GM12864 (cell line): ENCODE measurements around the gene CFAP251.

Source experiments
- DNase-seq: peaks from one replicate; pipeline ENCODE4 v3.0.0-alpha.2; 2011; ENCODE audit warnings: low read depth
- H3K4me3 ChIP-seq: 2 replicates; pipeline ENCODE4 v1.5.1; 2011; ENCODE audit warnings: mild to moderate bottlenecking, low read depth, low read length, control low read depth
- TF ChIP-seq, protein P1 (sequence below): IDR thresholded peaks from 2 replicates; pipeline ENCODE4 v1.5.1; 2011; ENCODE audit warnings: low read depth, mild to moderate bottlenecking, moderate library complexity, low read length, control low read depth, inconsistent platforms; ENCODE audit errors: missing control alignments

Gene CFAP251

DNA sequence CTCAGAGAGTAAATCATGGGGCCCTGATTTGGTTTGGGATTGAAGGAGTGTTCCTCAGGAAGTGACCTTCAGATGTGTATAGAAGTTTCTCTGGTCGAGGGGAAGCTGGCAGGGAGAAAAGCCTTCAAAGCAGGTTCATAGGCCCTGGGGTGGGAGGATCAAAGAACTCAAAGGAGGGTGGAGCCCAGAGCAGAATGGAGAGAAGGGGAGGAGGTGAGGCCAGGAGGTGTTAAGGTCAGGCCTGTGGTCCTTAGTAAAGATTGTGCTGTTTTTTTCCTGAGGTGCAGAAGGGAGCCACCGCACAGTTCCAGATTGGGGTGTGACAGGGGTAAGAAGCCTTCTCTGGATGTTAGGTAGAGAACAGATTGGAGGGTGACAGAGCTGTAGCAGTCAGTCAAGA lies 9.7 kb upstream of the CFAP251 start:
- TF ChIP-seq, protein P1, sequence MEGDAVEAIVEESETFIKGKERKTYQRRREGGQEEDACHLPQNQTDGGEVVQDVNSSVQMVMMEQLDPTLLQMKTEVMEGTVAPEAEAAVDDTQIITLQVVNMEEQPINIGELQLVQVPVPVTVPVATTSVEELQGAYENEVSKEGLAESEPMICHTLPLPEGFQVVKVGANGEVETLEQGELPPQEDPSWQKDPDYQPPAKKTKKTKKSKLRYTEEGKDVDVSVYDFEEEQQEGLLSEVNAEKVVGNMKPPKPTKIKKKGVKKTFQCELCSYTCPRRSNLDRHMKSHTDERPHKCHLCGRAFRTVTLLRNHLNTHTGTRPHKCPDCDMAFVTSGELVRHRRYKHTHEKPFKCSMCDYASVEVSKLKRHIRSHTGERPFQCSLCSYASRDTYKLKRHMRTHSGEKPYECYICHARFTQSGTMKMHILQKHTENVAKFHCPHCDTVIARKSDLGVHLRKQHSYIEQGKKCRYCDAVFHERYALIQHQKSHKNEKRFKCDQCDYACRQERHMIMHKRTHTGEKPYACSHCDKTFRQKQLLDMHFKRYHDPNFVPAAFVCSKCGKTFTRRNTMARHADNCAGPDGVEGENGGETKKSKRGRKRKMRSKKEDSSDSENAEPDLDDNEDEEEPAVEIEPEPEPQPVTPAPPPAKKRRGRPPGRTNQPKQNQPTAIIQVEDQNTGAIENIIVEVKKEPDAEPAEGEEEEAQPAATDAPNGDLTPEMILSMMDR = no peak
- no peak overlapping the region for H3K4me3 ChIP-seq
- no peak for DNase-seq

DNA sequence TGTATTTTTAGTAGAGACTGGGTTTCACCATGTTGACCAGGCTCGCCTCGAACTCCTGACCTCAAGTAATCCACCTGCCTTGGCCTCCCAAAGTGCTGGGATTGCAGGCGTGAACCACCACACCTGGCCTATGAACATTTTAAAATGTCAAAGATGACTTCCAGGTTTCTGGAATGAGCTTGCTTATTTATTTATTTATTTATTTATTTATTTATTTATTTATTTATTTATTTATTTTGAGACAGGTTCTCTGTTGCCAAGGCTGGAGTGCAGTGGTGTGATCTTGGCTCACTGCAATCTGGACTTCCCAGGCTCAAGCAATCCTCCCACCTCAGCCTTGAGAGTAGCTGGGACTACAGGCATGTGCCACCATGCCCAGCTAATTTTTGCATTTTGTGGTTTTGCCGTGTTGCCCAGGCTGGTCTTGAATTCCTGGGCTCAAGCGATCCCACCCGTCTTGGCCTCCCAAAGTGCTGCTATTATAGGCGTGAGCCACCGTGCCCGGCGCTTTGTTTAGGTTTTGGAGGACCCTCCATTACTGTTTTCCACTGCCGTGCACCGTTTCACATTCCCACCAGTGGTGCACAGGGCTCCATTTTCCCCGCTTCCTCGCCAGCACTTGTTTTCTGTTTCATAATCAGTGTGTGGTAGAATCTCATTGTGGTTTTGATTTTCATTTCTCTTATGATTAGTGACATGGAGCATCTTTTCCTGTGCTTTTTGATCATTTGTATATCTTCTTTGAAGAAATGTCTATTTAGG lies 6.4 kb upstream of the CFAP251 start:
- no peak overlapping the region for H3K4me3 ChIP-seq
- TF ChIP-seq, protein P1 = no peak
- no peak for DNase-seq

DNA sequence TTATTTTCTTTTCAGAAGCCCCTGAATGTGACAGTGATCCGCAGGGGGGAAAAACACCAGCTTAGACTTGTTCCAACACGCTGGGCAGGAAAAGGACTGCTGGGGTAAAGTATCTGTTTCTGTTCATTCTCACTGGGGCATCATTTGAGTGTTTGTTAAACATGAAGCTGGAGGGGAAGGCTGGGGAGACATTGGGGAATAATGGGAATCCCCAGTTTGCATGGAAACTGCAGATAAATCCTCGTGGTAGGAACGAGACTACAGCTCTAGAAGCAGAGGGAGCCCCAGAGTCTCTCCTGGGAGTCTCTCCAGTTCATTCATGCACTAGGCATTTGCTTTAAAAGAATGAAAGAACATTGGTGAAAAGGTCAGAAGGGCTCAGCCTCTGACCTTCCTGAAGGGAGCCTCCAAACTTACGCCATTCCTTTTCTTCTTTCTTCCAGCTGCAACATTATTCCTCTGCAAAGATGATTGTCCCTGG lies 2.5 kb upstream of the CFAP251 start:
- no peak overlapping the region for H3K4me3 ChIP-seq
- DNase-seq = no peak
- TF ChIP-seq, protein P1 = no peak

DNA sequence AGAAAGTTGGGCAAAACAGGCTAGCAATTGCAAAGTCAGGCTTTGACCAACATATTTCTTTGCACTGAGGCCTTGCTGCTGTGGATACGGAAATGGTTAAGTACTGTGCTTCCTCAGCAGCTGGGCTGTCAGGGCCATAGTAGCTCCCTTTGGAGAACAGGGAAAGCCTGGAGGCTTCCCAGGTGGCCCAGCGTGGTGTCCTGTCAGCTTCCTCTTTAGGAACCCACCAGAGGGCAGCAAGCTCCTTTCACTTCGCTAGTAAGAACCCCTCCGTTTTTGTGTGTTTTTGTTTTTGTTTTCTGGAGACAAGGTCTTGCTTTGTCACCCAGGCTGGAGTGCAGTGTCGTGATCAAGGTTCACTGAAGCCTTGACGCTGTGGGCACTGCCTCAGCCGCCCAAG lies 1.7 kb upstream of the CFAP251 start:
- H3K4me3 ChIP-seq = no peak overlapping the region
- TF ChIP-seq, protein P1 = peak; percentile 35
- no peak for DNase-seq

DNA sequence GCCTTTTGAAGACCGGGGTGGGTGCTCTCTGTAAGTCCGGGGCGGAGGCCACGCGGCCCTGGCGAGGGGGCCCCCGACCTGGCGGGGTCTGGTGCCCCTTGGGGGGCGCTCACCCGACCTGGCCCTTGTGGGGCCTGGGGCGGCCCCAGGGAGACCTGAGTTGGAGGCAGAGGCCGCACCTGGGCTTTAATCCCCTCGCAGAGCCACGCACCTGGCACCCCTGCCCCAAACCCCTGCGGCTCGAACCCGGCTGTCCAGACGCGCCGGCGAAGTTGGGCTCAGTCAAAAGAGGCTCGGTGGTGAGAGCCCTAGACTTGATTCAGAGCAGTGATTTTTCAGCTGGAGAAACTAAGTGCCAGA lies 267 bp downstream of the CFAP251 start:
- TF ChIP-seq, protein P1 = no peak
- DNase-seq = no peak
- H3K4me3 ChIP-seq = peak overlapping the region; percentile 44

DNA sequence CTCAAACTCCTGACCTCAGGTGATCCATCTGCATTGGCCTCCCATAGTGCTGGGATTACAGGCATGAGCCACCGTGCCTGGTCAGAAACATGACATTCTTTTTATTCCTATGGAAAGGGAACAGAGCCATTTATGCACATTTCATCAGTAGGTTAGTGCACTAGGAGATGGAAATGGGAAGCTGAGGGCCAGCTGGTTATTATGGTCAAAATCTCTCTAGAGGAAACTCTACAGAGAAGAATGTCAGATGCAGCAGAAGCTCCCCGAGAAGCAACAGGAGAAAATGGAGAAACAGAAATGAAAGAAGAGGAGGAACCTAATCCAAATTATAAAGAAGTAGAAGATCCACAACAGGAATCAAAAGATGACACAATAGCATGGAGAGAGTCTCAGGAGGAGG lies 2.7 kb downstream of the CFAP251 start:
- TF ChIP-seq, protein P1 = no peak
- DNase-seq = no peak
- H3K4me3 ChIP-seq = no peak overlapping the region

DNA sequence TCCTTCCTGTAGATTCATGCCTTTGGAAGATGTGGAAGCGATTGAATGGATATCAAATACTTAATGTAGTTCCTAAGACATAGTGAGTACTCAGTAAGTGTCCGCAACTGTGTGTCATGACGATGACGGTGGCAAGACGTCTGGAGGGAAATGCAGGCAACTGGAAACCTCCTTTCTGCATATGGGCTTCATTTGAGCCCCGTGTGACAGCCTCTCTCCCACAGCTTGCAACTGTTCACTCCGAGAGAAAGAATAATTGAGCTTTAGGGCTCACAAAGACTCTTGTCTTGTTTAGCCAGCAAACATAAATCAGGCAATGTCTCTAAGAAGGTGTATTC lies 6.9 kb downstream of the CFAP251 start:
- no peak for DNase-seq
- TF ChIP-seq, protein P1 = no peak
- H3K4me3 ChIP-seq = no peak overlapping the region
